Measurements from ENCODE around the gene ADAM15. TPM values are rescaled to one million over a fixed set of nuclear protein-coding genes. Genes with fewer than 3 reads are reported as not detected.

The ADAM15 gene
- total and polyA plus RNA-seq, 2 of the 8 experiments (the other 6 are each of a cell fraction or from before 2014, with no cell fraction given): 32.9 to 37.6 TPM

DNA sequence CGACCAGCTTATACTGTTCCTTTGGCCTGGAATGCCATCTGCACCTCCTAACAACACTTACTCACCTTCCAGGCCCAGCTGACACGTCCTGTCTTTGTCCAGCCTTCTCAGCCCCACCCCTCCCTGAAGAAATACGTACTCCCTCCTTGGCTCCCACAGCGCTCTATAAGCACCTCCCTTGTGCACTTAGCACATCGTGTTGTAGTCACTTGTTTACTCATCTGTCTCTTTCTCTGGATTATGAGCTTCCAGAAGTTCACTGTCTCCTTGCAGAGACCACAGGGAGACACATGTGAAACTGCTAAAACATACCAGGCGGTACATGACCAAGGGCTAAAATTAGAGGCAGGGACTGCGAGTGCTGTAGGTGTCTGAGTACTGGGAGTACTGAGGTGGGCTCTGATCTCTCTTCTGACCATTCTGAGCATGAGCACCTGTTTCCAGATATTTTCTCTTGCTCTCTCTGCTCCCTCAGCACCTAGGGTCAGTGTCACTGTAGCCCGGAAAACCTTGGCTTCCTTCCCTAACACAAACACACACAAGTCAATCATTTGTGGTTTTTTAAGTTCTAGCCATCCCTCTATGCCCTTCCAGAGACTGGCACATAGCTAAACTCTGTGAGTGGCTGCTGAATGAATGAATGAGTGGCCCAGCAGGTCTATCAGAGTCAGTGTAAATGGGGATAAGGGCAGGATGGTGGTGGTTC is 12.4 kb upstream of the ADAM15 start:
- Histone ChIP-seq H2BK5ac (ENCODE audit: low read depth, low read length) (no peak overlapping the region), H3K4ac (replicated peaks; ENCODE audit: insufficient read length, low read depth, low read length) (no peak overlapping the region), H3K9me3 (ENCODE audit: insufficient read depth in 2 of 2, low read depth in 1 of 2, low read length in 1 of 2) (no peaks in the 10 kb centered on the region), H3K23ac (ENCODE audit: insufficient read length) (no peak overlapping the region), H3K27me3 (replicated peaks in 1 of 4; ENCODE audit: control insufficient read depth in 3 of 4, extremely low read depth in 1 of 4, insufficient read depth in 3 of 4, low read length in 3 of 4) (peaks cover 0 to 2% (median 0%) of the 10 kb centered on the region in 4 experiments; a peak in 3 of 7 replicates), H3K56ac (replicated peaks; ENCODE audit: insufficient read length, low read depth, low read length) (no peak overlapping the region), H3K14ac (ENCODE audit: insufficient read length) (no peak overlapping the region), H2BK120ac (replicated peaks; ENCODE audit: low read depth, low read length) (no peak overlapping the region), H3K36me3 (ENCODE audit: control insufficient read depth in 2 of 4, insufficient read depth in 4 of 4, low read length in 3 of 4) (no peaks in the 10 kb centered on the region), H4K91ac (replicated peaks; ENCODE audit: insufficient read length, low read length) (no peak overlapping the region), H2BK15ac (ENCODE audit: low read length) (peak overlapping the region; percentile 63; the same call in 1 of the 2 replicates), H3K27ac (ENCODE audit: low read depth, low read length) (no peak overlapping the region), H3K18ac (ENCODE audit: extremely low read depth, low read length) (no peak overlapping the region), H4K5ac (ENCODE audit: insufficient read length, low read depth, low read length) (no peak overlapping the region), H4K8ac (ENCODE audit: extremely low read depth, insufficient read depth, low read length) (no peak overlapping the region), H3K4me2 (ENCODE audit: insufficient read depth in 1 of 2, low read depth in 2 of 2, low read length in 2 of 2) (no peak overlapping the region), H3K23me2 (ENCODE audit: low read depth, low read length) (no peaks in the 10 kb centered on the region), H3K79me2 (ENCODE audit: control insufficient read depth in 1 of 2, insufficient read depth in 2 of 2, low read length in 2 of 2) (no peaks in the 10 kb centered on the region), H3K4me1 (replicated peaks in 1 of 4; ENCODE audit: control insufficient read depth in 3 of 4, insufficient read depth in 4 of 4, low read length in 3 of 4) (no peaks in the 10 kb centered on the region), H2AFZ (ENCODE audit: low read length) (no peak overlapping the region), H3K79me1 (ENCODE audit: low read depth, low read length) (no peaks in the 10 kb centered on the region; the same call in 1 of the 2 replicates), H4K20me1 (replicated peaks in 1 of 2; ENCODE audit: control insufficient read depth in 1 of 2, insufficient read depth in 2 of 2, low read length in 2 of 2) (no peaks in the 10 kb centered on the region), H2AK5ac (ENCODE audit: low read depth, low read length) (no peak overlapping the region), H3K4me3 (ENCODE audit: extremely low read depth in 1 of 4, insufficient read depth in 2 of 4, low read depth in 3 of 4, low read length in 4 of 4) (no peak overlapping the region), H2BK20ac (ENCODE audit: low read length) (no peak overlapping the region), H3K9ac (replicated peaks in 1 of 4; ENCODE audit: extremely low read depth in 1 of 4, low read depth in 3 of 4, low read length in 3 of 4) (no peak overlapping the region), H2BK12ac (ENCODE audit: low read depth, low read length) (no peak overlapping the region)
- WGBS, 2 experiments (ENCODE audit: extremely low coverage in 1 of 2, insufficient coverage in 1 of 2, insufficient read length in 1 of 2, insufficient replicate concordance in 2 of 2, low coverage in 1 of 2, low lambda C conversion rate in 2 of 2, missing lambda C conversion rate in 1 of 2): 73% methylated on average over 8 of the region's 8 CpGs; no CpG with 5 or more reads in 1 of the 2 experiments
- POLR2A ChIA-PET (ENCODE audit: partially characterized antibody): interaction anchor here (0.8 to 8.8 kb wide), 4 partner anchors 12 to 44 kb away, joined by 3 to 60 read pairs (median 4); partner anchors contain the start of gene ADAM15
- DNase-seq (ENCODE audit: low read depth in 1 of 2, low spot score in 2 of 2) (no peak), FAIRE-seq (no peak)
- CTCF ChIA-PET (ENCODE audit: partially characterized antibody): interaction anchor here (1.3 to 32.4 kb wide), 7 partner anchors 24 to 53 kb away, joined by 3 to 907 read pairs (median 11); partner anchors contain the start of genes ADAM15, EFNA3, EFNA4 and LENEP
- TF ChIP-seq KDM4A (IDR thresholded peaks at IDR 0.05; ENCODE audit: low read depth, low read length, severe bottlenecking) (no peak), BRCA1 (IDR thresholded peaks at IDR 0.05; ENCODE audit: low read depth, low read length) (no peak), GABPA (IDR thresholded peaks at IDR 0.05; ENCODE audit: borderline replicate concordance, insufficient read depth, low read length) (no peak), SIRT6 (IDR thresholded peaks at IDR 0.05; ENCODE audit: low read length) (no peak), JUND (IDR thresholded peaks at IDR 0.05; ENCODE audit: low read length) (no peak)
- TF ChIP-seq, protein P1, sequence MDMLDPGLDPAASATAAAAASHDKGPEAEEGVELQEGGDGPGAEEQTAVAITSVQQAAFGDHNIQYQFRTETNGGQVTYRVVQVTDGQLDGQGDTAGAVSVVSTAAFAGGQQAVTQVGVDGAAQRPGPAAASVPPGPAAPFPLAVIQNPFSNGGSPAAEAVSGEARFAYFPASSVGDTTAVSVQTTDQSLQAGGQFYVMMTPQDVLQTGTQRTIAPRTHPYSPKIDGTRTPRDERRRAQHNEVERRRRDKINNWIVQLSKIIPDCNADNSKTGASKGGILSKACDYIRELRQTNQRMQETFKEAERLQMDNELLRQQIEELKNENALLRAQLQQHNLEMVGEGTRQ (IDR thresholded peaks at IDR 0.05; ENCODE audit: low read length): no peak

Measured in H1 (cell line).